GM23338 (cell line): ENCODE results near the gene PLEKHG2. TPM values are rescaled to one million over a fixed set of nuclear protein-coding genes. Genes with fewer than 3 reads are reported as not detected.

ENCODE experiments used
- ATAC-seq: fragments of 200-7000 bp; cut with Tn5 transposase; 3 replicates; pipeline ENCODE4 v1.9.1; 2020
- DNase-seq: peaks from one replicate; pipeline ENCODE4 v3.0.0-alpha.2; 2015; ENCODE audit warnings: low spot score
- H2AFZ ChIP-seq: fragments of 200-600 bp; sonication (generic); 2 replicates; pipeline ENCODE4 v1.8.0; 2016; ENCODE audit warnings: antibody characterized with exemption, mild to moderate bottlenecking, moderate library complexity
- H3F3A ChIP-seq: fragments of 200-600 bp; sonication (generic); replicated peaks from 2 replicates; pipeline ENCODE4 v1.8.0; 2017; ENCODE audit warnings: antibody characterized with exemption, mixed run types, low read depth
- H3K27ac ChIP-seq: fragments of 200-600 bp; sonication (generic); 2 replicates; pipeline ENCODE4 v1.6.1; 2016; ENCODE audit warnings: low read depth
- H3K27me3 ChIP-seq: fragments of 200-600 bp; sonication (generic); 2 replicates; pipeline ENCODE4 v1.8.0; 2016; ENCODE audit warnings: mild to moderate bottlenecking, mixed run types, moderate library complexity; ENCODE audit not compliant: insufficient read depth
- H3K36me3 ChIP-seq: fragments of 200-600 bp; sonication (generic); 2 replicates; pipeline ENCODE4 v1.8.0; 2016; ENCODE audit warnings: mild to moderate bottlenecking; ENCODE audit not compliant: insufficient read depth
- H3K4me1 ChIP-seq: fragments of 200-600 bp; sonication (generic); 2 replicates; pipeline ENCODE4 v1.8.0; 2016; ENCODE audit warnings: mild to moderate bottlenecking, moderate library complexity; ENCODE audit not compliant: insufficient read depth
- H3K4me2 ChIP-seq: fragments of 200-600 bp; sonication (generic); 2 replicates; pipeline ENCODE4 v1.7.1; 2017; ENCODE audit warnings: mixed run types
- H3K4me3 ChIP-seq: fragments of 200-600 bp; sonication (generic); 2 replicates; pipeline ENCODE4 v1.6.1; 2016; ENCODE audit warnings: mixed run types
- H3K79me2 ChIP-seq: fragments of 200-600 bp; sonication (generic); replicated peaks from 2 replicates; pipeline ENCODE4 v1.8.0; 2017; ENCODE audit warnings: mild to moderate bottlenecking; ENCODE audit not compliant: insufficient read depth
- H3K9me2 ChIP-seq: fragments of 200-600 bp; sonication (generic); 2 replicates; pipeline ENCODE4 v1.8.0; 2017; ENCODE audit not compliant: insufficient read depth
- H4K20me1 ChIP-seq: fragments of 200-600 bp; sonication (generic); replicated peaks from 2 replicates; pipeline ENCODE4 v1.8.0; 2017; ENCODE audit warnings: mild to moderate bottlenecking; ENCODE audit not compliant: insufficient read depth
- H3K27ac Mint-ChIP-seq: 2 replicates; pipeline ENCODE4 v1.8.0; 2020; ENCODE audit warnings: inconsistent platforms, mild to moderate bottlenecking, moderate library complexity, mixed read lengths
- H3K27me3 Mint-ChIP-seq: 3 replicates; pipeline ENCODE4 v1.8.0; 2022; ENCODE audit warnings: low read depth, mild to moderate bottlenecking, moderate library complexity, mixed read lengths, inconsistent platforms; ENCODE audit not compliant: insufficient read depth, poor library complexity
- H3K36me3 Mint-ChIP-seq: 3 replicates; pipeline ENCODE4 v1.8.0; 2021; ENCODE audit warnings: low read depth, mild to moderate bottlenecking, inconsistent platforms, moderate library complexity, mixed read lengths
- H3K4me1 Mint-ChIP-seq: 3 replicates; pipeline ENCODE4 v1.8.0; 2020; ENCODE audit warnings: mild to moderate bottlenecking, inconsistent platforms, mixed read lengths
- H3K4me3 Mint-ChIP-seq: 3 replicates; pipeline ENCODE4 v1.8.0; 2021; ENCODE audit warnings: moderate library complexity, mild to moderate bottlenecking, inconsistent platforms, mixed read lengths
- H3K9me3 Mint-ChIP-seq: 3 replicates; pipeline ENCODE4 v1.8.0; 2020; ENCODE audit warnings: moderate library complexity, mild to moderate bottlenecking, inconsistent platforms, mixed read lengths
- CREB1 ChIP-seq: fragments of 250-450 bp; sonication (Bioruptor Pico); IDR thresholded peaks from 2 replicates; pipeline ENCODE4 v1.5.0; 2020; ENCODE audit warnings: low read depth, mild to moderate bottlenecking, moderate library complexity
- ETS1 ChIP-seq: IDR thresholded peaks from 2 replicates; pipeline ENCODE4 v1.6.1; 2016; ENCODE audit warnings: antibody characterized with exemption
- EZH2 ChIP-seq: fragments of 200-600 bp; sonication (generic); IDR thresholded peaks from one replicate; pipeline ENCODE4 v1.8.0; 2017; ENCODE audit warnings: antibody characterized with exemption, mild to moderate bottlenecking, low read depth; ENCODE audit not compliant: unreplicated experiment
- EZH2phosphoT487 ChIP-seq: fragments of 200-600 bp; sonication (generic); IDR thresholded peaks from one replicate; pipeline ENCODE4 v1.8.1; 2018; ENCODE audit warnings: antibody characterized with exemption; ENCODE audit not compliant: unreplicated experiment
- JUNB ChIP-seq: IDR thresholded peaks from one replicate; pipeline ENCODE4 v1.6.1; 2016; ENCODE audit warnings: antibody characterized with exemption; ENCODE audit not compliant: unreplicated experiment
- NANOG ChIP-seq: IDR thresholded peaks from 2 replicates; pipeline ENCODE4 v1.6.1; 2016; ENCODE audit warnings: antibody characterized with exemption, borderline replicate concordance
- POLR2AphosphoS5 ChIP-seq: IDR thresholded peaks from 2 replicates; pipeline ENCODE4 v1.6.1; 2016; ENCODE audit warnings: antibody characterized with exemption, low read depth
- STAT1 ChIP-seq: IDR thresholded peaks from one replicate; pipeline ENCODE4 v1.6.1; 2016; ENCODE audit warnings: antibody characterized with exemption; ENCODE audit not compliant: unreplicated experiment
- ZNF114 ChIP-seq: fragments of 250-450 bp; sonication (Bioruptor Pico); IDR thresholded peaks from 2 replicates; pipeline ENCODE4 v1.5.0; 2020; ENCODE audit warnings: mild to moderate bottlenecking, moderate library complexity
- ZNF331 ChIP-seq: fragments of 250-450 bp; sonication (Bioruptor Pico); IDR thresholded peaks from 2 replicates; pipeline ENCODE4 v1.5.0; 2020; ENCODE audit warnings: low read depth, mild to moderate bottlenecking, moderate library complexity
- ZNF462 ChIP-seq: fragments of 250-450 bp; sonication (Bioruptor Pico); IDR thresholded peaks from 2 replicates; pipeline ENCODE4 v1.5.0; 2020; ENCODE audit warnings: mild to moderate bottlenecking, moderate library complexity
- polyA plus RNA-seq: library from polyadenylated mRNA; unstranded; fragments of >200 nt; fragmentation: Nextera tagmentation; extraction: Ambion mirVana; gene quantifications from 2 replicates; pipeline ENCODE4 v1.2.1, GENCODE V29; 2016
- total RNA-seq: library from RNA; depleted of rRNA; stranded (reverse); fragments of >200 nt; shearing (Covaris generic); gene quantifications from 2 replicates; pipeline ENCODE4 v1.2.3, GENCODE V29; 2014
- TF ChIP-seq, protein P1 (sequence below): IDR thresholded peaks from one replicate; pipeline ENCODE4 v1.6.1; 2018; ENCODE audit warnings: antibody characterized with exemption; ENCODE audit not compliant: unreplicated experiment
- TF ChIP-seq, protein P2 (sequence below), 2 experiments: fragments of 200-600 bp in 1 of 2; sonication (generic) in 1 of 2; conservative IDR thresholded peaks; 2 replicates each; pipeline versions ENCODE4 v1.5.1 to v1.6.1; 2016 to 2017; ENCODE audit warnings: antibody characterized with exemption in 2 of 2, low read depth in 2 of 2, mild to moderate bottlenecking in 2 of 2, moderate library complexity in 1 of 2

The PLEKHG2 gene
- total and polyA plus RNA-seq, 2 experiments from 2014 or later: 15.5 to 41.3 TPM

- H3K4me2 ChIP-seq: no peak overlapping the region
- no peak overlapping the region for H3K27ac ChIP-seq
- H3K4me3 ChIP-seq: no peak overlapping the region
- peaks cover 69% of the 10 kb centered on the region for H3K36me3 Mint-ChIP-seq
- peak overlapping the region; percentile 39; the same call in 2 of the 3 replicates for H3K4me3 Mint-ChIP-seq
- peaks cover 17% of the 10 kb centered on the region for H4K20me1 ChIP-seq
- H3K27me3 ChIP-seq: no peaks in the 10 kb centered on the region
- no peak overlapping the region for H2AFZ ChIP-seq
- no peak for TF ChIP-seq JUNB
- no peak for TF ChIP-seq STAT1
- TF ChIP-seq EZH2: no peak
- no peak for TF ChIP-seq ZNF462 (CRISPR knock-in tag)
- TF ChIP-seq EZH2phosphoT487: no peak
- no peak for TF ChIP-seq POLR2AphosphoS5
- TF ChIP-seq, protein P1, sequence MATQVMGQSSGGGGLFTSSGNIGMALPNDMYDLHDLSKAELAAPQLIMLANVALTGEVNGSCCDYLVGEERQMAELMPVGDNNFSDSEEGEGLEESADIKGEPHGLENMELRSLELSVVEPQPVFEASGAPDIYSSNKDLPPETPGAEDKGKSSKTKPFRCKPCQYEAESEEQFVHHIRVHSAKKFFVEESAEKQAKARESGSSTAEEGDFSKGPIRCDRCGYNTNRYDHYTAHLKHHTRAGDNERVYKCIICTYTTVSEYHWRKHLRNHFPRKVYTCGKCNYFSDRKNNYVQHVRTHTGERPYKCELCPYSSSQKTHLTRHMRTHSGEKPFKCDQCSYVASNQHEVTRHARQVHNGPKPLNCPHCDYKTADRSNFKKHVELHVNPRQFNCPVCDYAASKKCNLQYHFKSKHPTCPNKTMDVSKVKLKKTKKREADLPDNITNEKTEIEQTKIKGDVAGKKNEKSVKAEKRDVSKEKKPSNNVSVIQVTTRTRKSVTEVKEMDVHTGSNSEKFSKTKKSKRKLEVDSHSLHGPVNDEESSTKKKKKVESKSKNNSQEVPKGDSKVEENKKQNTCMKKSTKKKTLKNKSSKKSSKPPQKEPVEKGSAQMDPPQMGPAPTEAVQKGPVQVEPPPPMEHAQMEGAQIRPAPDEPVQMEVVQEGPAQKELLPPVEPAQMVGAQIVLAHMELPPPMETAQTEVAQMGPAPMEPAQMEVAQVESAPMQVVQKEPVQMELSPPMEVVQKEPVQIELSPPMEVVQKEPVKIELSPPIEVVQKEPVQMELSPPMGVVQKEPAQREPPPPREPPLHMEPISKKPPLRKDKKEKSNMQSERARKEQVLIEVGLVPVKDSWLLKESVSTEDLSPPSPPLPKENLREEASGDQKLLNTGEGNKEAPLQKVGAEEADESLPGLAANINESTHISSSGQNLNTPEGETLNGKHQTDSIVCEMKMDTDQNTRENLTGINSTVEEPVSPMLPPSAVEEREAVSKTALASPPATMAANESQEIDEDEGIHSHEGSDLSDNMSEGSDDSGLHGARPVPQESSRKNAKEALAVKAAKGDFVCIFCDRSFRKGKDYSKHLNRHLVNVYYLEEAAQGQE: no peak
- TF ChIP-seq CREB1: no peak
- no peak for TF ChIP-seq NANOG
- TF ChIP-seq ZNF331 (CRISPR knock-in tag): no peak
- TF ChIP-seq, protein P2, sequence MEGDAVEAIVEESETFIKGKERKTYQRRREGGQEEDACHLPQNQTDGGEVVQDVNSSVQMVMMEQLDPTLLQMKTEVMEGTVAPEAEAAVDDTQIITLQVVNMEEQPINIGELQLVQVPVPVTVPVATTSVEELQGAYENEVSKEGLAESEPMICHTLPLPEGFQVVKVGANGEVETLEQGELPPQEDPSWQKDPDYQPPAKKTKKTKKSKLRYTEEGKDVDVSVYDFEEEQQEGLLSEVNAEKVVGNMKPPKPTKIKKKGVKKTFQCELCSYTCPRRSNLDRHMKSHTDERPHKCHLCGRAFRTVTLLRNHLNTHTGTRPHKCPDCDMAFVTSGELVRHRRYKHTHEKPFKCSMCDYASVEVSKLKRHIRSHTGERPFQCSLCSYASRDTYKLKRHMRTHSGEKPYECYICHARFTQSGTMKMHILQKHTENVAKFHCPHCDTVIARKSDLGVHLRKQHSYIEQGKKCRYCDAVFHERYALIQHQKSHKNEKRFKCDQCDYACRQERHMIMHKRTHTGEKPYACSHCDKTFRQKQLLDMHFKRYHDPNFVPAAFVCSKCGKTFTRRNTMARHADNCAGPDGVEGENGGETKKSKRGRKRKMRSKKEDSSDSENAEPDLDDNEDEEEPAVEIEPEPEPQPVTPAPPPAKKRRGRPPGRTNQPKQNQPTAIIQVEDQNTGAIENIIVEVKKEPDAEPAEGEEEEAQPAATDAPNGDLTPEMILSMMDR (conservative IDR thresholded peaks at IDR 0.05; ENCODE audit: low read depth in 2 of 2): no peak
- no peak for TF ChIP-seq ZNF114 (CRISPR knock-in tag)
- TF ChIP-seq ETS1: no peak
- ATAC-seq (no peak), DNase-seq (no peak)
- H3K36me3 ChIP-seq: 0 out of 2 replicates have a peak, but pooled peaks cover 5% of the 10 kb centered on the region
- peaks cover 13% of the 10 kb centered on the region for H3K79me2 ChIP-seq
- peaks cover 3% of the 10 kb centered on the region; the same call in 1 of the 3 replicates for H3K9me3 Mint-ChIP-seq
- H3K4me1 ChIP-seq: peaks cover 12% of the 10 kb centered on the region
- H3K27ac Mint-ChIP-seq: no peak overlapping the region
- peaks cover 20% of the 10 kb centered on the region; the same call in 1 of the 2 replicates for H3F3A ChIP-seq
- H3K4me1 Mint-ChIP-seq: peaks cover 24% of the 10 kb centered on the region
- H3K27me3 Mint-ChIP-seq: peaks cover 30% of the 10 kb centered on the region
- H3K9me2 ChIP-seq: no peaks in the 10 kb centered on the region
Observed at GRCh38 chr19:39388657-39389056, 23.8 kb upstream of the PLEKHG2 start.
